Neural progenitor cell (in vitro differentiated cells): Measurements from ENCODE around the gene GBA3.

Source experiments
- EZH2 ChIP-seq: fragments of 200-600 bp; sonication (generic); IDR thresholded peaks from 2 replicates; pipeline ENCODE4 v1.6.1; 2017; ENCODE audit warnings: antibody characterized with exemption, mild to moderate bottlenecking, moderate library complexity
- EZH2phosphoT487 ChIP-seq: fragments of 200-600 bp; sonication (generic); IDR thresholded peaks from 2 replicates; pipeline ENCODE4 v1.6.1; 2017; ENCODE audit warnings: antibody characterized with exemption
- TF ChIP-seq, protein P1 (sequence below): fragments of 200-600 bp; sonication (generic); IDR thresholded peaks from 2 replicates; pipeline ENCODE4 v1.5.1; 2017; ENCODE audit warnings: antibody characterized with exemption, mild to moderate bottlenecking

DNA sequence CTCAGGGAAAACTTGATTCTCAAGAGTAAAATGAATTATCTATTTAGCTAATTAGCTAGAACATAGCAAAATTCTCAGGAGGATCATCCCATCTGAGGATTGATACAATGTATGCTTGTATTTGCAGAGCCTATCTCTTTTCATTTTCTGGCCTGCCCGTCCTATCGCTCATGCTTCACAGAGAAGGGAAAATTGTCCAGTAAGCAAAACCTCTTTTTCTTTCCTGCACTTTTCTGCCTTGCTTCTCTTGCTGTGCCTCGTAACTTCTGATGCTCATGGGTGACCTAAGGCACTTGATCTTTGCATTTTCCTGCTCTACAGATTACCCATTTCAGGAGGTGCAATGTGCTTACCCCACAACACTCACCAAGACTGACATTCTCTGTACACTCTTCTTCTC, 88.1 kb downstream of the GBA3 start:
- TF ChIP-seq, protein P1, sequence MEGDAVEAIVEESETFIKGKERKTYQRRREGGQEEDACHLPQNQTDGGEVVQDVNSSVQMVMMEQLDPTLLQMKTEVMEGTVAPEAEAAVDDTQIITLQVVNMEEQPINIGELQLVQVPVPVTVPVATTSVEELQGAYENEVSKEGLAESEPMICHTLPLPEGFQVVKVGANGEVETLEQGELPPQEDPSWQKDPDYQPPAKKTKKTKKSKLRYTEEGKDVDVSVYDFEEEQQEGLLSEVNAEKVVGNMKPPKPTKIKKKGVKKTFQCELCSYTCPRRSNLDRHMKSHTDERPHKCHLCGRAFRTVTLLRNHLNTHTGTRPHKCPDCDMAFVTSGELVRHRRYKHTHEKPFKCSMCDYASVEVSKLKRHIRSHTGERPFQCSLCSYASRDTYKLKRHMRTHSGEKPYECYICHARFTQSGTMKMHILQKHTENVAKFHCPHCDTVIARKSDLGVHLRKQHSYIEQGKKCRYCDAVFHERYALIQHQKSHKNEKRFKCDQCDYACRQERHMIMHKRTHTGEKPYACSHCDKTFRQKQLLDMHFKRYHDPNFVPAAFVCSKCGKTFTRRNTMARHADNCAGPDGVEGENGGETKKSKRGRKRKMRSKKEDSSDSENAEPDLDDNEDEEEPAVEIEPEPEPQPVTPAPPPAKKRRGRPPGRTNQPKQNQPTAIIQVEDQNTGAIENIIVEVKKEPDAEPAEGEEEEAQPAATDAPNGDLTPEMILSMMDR = no peak
- TF ChIP-seq EZH2phosphoT487 (no peak), EZH2 (no peak)
